Daoy (cell line): ENCODE results near the gene ZNF792. TPM values are rescaled to one million over a fixed set of nuclear protein-coding genes. Genes with fewer than 3 reads are reported as not detected.
A peak's percentile ranks its signal among the peaks of the same experiment; 100 is the strongest.
"Not testable (repeated sequence)": the region's sequence is repeated elsewhere in the genome, so short reads cannot be mapped to it uniquely, and the experiment has no call there.

ENCODE experiments used
- DNase-seq: peaks from one replicate; pipeline ENCODE4 v3.0.0-alpha.2; 2015; ENCODE audit warnings: low read depth
- total RNA-seq: library from RNA; depleted of rRNA; stranded (reverse); fragments of >200 nt; shearing (Covaris generic); gene quantifications from 2 replicates; pipeline ENCODE4 v1.2.3, GENCODE V29; 2014; rRNA removed

ZNF792 gene
- total RNA-seq = 1.8 and 1.9 TPM in 2 replicates

- peak; percentile 68 for DNase-seq
Measured at GRCh38 chr19:34963573-34964406, at the start of gene ZNF792. Gene ZNF792 (minus strand): TSS chr19:34964229. CDS start chr19:34963662, 567 bp downstream.

- peak; percentile 73 for DNase-seq
Measured at GRCh38 chr19:35013041-35013819, 49.2 kb upstream of the ZNF792 start.

- DNase-seq = no peak
Measured at GRCh38 chr19:35011737-35012682, 48.0 kb upstream of the ZNF792 start.

GRCh38 chr19:35011091-35011689, 47.2 kb upstream of the ZNF792 start:
- no peak for DNase-seq

GRCh38 chr19:35009424-35010415, 45.7 kb upstream of the ZNF792 start:
- DNase-seq = no peak

GRCh38 chr19:35008891-35009341, 44.9 kb upstream of the ZNF792 start:
- no peak for DNase-seq

- DNase-seq = not testable (repeated sequence)
Measured at GRCh38 chr19:35007427-35007826, 43.4 kb upstream of the ZNF792 start.

- DNase-seq = no peak
Measured at GRCh38 chr19:35006999-35007365, 43.0 kb upstream of the ZNF792 start.

- no peak for DNase-seq
Measured at GRCh38 chr19:35006342-35006998, 42.4 kb upstream of the ZNF792 start.

- not testable (repeated sequence) for DNase-seq
Measured at GRCh38 chr19:35006007-35006341, 41.9 kb upstream of the ZNF792 start.

GRCh38 chr19:35005256-35005977, 41.4 kb upstream of the ZNF792 start:
- no peak for DNase-seq

GRCh38 chr19:35004517-35005255, 40.7 kb upstream of the ZNF792 start:
- no peak for DNase-seq

GRCh38 chr19:35002037-35002535, 38.1 kb upstream of the ZNF792 start:
- DNase-seq = no peak

- peak; percentile 55 for DNase-seq
Measured at GRCh38 chr19:35000647-35001501, 36.8 kb upstream of the ZNF792 start.

GRCh38 chr19:35000338-35000646, 36.3 kb upstream of the ZNF792 start:
- DNase-seq = no peak

GRCh38 chr19:34999498-35000337, 35.7 kb upstream of the ZNF792 start, which contains the start of gene GRAMD1A:
Gene GRAMD1A (plus strand): TSS chr19:35000323. CDS start chr19:35000479, 156 bp downstream.
- DNase-seq = peak; percentile 90
